ENCODE data around the gene JKAMP. TPM values are rescaled to one million over a fixed set of nuclear protein-coding genes. Genes with fewer than 3 reads are reported as not detected.
A peak's percentile ranks its signal among the peaks of the same experiment; 100 is the strongest.

JKAMP gene
- total RNA-seq, 1 donor from 2014 or later, result 86.1 TPM

DNA sequence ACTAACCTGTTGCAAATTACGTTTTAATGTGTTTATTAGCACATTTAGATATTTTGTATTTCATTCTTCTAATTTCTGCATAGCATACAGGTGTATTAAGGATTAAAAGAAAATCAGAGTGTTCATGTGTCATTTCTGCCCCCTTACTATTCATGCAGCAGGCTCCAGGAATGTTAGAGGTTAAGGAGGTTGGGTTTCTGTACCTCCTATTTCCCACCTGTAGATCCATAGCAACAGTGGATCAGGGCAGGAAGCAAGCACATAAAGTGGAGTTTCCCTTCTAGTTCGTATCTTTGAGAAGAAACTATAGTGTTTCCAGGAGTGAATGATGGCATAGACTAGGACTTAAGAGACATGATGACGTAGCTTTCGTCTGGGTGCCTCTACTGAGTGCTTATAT lies 18.9 kb downstream of the JKAMP start:
- DNase-seq, result no peak
- no peaks in the 10 kb centered on the region for H3K4me1 Mint-ChIP-seq (ENCODE audit: low read depth, unreplicated experiment)
- H3K27me3 Mint-ChIP-seq (ENCODE audit: unreplicated experiment), result no peaks in the 10 kb centered on the region
- H3K27ac Mint-ChIP-seq (ENCODE audit: unreplicated experiment), result no peak overlapping the region
- no peaks in the 10 kb centered on the region for H3K36me3 Mint-ChIP-seq (ENCODE audit: unreplicated experiment)
- no peak overlapping the region for H3K4me3 Mint-ChIP-seq (ENCODE audit: unreplicated experiment)
- no peaks in the 10 kb centered on the region for H3K9me3 Mint-ChIP-seq (ENCODE audit: unreplicated experiment)
- TF ChIP-seq, protein P1, sequence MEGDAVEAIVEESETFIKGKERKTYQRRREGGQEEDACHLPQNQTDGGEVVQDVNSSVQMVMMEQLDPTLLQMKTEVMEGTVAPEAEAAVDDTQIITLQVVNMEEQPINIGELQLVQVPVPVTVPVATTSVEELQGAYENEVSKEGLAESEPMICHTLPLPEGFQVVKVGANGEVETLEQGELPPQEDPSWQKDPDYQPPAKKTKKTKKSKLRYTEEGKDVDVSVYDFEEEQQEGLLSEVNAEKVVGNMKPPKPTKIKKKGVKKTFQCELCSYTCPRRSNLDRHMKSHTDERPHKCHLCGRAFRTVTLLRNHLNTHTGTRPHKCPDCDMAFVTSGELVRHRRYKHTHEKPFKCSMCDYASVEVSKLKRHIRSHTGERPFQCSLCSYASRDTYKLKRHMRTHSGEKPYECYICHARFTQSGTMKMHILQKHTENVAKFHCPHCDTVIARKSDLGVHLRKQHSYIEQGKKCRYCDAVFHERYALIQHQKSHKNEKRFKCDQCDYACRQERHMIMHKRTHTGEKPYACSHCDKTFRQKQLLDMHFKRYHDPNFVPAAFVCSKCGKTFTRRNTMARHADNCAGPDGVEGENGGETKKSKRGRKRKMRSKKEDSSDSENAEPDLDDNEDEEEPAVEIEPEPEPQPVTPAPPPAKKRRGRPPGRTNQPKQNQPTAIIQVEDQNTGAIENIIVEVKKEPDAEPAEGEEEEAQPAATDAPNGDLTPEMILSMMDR (IDR thresholded peaks at IDR 0.05; ENCODE audit: partially characterized antibody, unreplicated experiment), result no peak

DNA sequence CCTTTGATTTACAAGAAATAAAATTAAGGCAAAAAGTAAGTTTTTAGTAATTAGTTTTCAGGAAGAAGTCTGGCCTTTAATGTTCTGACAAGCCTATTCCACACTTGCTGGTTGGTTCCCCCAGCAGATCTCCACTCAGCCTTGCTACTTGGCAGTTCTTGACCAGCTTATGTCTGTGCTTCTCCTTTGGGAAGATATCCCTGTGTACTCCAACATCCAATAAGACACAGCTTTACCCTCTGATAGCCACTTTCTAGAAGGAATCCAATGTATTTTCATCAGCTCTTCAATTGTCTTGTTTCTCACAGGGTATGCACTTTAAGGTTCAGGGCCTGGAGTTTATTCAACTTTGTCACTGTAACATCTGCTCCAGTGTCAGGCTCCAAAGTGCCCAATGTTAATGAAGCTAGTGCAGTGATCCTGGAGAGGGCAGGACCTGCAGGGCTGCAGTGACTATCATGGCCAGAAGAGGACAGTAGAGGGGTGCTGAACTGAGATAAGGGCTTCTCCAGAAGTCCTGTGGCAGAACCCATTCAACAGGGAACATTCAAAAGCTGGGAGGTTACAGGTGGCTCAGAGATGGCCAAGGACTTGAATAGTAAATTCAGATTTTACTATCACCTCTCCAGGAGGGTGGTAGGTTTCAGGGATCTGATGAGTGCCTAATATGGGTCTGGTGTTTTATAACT lies 22.9 kb downstream of the JKAMP start:
- H3K4me1 Mint-ChIP-seq (ENCODE audit: low read depth, unreplicated experiment), result no peaks in the 10 kb centered on the region
- no peaks in the 10 kb centered on the region for H3K9me3 Mint-ChIP-seq (ENCODE audit: unreplicated experiment)
- TF ChIP-seq, protein P1 (IDR thresholded peaks at IDR 0.05; ENCODE audit: partially characterized antibody, unreplicated experiment), result peak; percentile 84
- H3K27me3 Mint-ChIP-seq (ENCODE audit: unreplicated experiment), result no peaks in the 10 kb centered on the region
- no peaks in the 10 kb centered on the region for H3K36me3 Mint-ChIP-seq (ENCODE audit: unreplicated experiment)
- H3K4me3 Mint-ChIP-seq (ENCODE audit: unreplicated experiment), result no peak overlapping the region
- DNase-seq, result peak; percentile 87
- no peak overlapping the region for H3K27ac Mint-ChIP-seq (ENCODE audit: unreplicated experiment)

DNA sequence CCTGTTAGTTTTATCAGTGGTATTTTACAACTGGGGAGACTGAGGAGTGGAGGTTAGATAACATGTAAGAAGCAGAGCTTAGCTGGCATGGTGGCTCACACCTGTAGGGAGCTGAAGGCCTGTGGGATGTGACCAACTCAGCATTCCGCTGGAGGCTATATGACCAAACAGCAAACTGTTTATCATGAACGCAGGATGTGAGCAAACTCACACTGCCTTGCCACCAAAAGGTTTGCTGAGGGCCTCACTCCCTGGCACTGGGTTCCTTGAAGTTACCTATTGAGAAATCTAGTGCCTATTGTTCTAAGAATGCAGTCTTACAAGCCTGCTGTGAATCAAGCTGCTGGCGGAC lies 23.4 kb downstream of the JKAMP start:
- H3K27me3 Mint-ChIP-seq (ENCODE audit: unreplicated experiment), result no peaks in the 10 kb centered on the region
- H3K27ac Mint-ChIP-seq (ENCODE audit: unreplicated experiment), result no peak overlapping the region
- H3K36me3 Mint-ChIP-seq (ENCODE audit: unreplicated experiment), result peaks cover under 1% of the 10 kb centered on the region
- DNase-seq, result no peak
- H3K4me1 Mint-ChIP-seq (ENCODE audit: low read depth, unreplicated experiment), result no peaks in the 10 kb centered on the region
- TF ChIP-seq, protein P1 (IDR thresholded peaks at IDR 0.05; ENCODE audit: partially characterized antibody, unreplicated experiment), result no peak
- no peaks in the 10 kb centered on the region for H3K9me3 Mint-ChIP-seq (ENCODE audit: unreplicated experiment)
- H3K4me3 Mint-ChIP-seq (ENCODE audit: unreplicated experiment), result no peak overlapping the region

DNA sequence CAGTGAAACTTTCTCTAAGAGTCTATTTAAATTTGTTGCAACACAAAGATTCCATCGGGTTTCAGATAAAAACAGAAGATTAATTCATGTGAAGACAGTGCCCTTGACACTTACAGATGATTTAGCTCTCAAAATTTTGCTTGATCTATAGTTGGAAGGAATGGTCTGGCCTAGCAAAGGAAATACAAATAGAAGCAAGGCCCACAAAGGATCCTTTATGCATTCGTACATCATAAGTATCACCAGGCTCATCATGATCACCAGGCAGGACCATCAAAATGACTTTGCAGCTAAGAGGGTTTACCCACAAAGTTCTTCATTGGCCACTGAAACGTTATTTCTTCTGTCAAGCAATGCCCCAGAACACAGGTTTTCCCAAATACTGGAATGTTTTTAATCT lies 24.8 kb downstream of the JKAMP start:
- Mint-ChIP-seq H3K9me3 (ENCODE audit: unreplicated experiment) (peaks cover 3% of the 10 kb centered on the region), H3K27ac (ENCODE audit: unreplicated experiment) (no peak overlapping the region), H3K4me3 (ENCODE audit: unreplicated experiment) (no peak overlapping the region), H3K27me3 (ENCODE audit: unreplicated experiment) (no peaks in the 10 kb centered on the region), H3K36me3 (ENCODE audit: unreplicated experiment) (peaks cover 5% of the 10 kb centered on the region), H3K4me1 (ENCODE audit: low read depth, unreplicated experiment) (no peaks in the 10 kb centered on the region)
- no peak for DNase-seq
- TF ChIP-seq, protein P1 (IDR thresholded peaks at IDR 0.05; ENCODE audit: partially characterized antibody, unreplicated experiment), result no peak

DNA sequence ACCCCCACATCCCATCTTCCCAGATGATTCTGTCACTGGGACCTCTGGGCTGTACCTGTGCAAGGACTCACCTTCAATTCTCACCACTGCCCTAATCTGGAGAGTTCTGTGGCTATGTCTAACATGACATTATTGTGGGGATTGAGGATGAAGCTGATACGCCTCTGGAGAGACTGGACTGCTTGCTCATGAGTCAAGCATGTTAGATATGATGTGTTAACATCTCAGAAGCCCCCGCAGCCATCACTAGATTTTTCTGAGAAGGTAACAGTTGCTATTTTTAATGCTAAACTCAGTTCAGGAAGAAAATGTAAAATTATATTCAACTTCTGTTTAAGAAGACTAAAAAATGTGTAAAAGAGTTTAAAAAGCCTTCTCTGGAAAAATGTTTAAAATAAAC lies 25.7 kb downstream of the JKAMP start:
- H3K4me3 Mint-ChIP-seq (ENCODE audit: unreplicated experiment), result no peak overlapping the region
- no peaks in the 10 kb centered on the region for H3K27me3 Mint-ChIP-seq (ENCODE audit: unreplicated experiment)
- H3K27ac Mint-ChIP-seq (ENCODE audit: unreplicated experiment), result no peak overlapping the region
- H3K9me3 Mint-ChIP-seq (ENCODE audit: unreplicated experiment), result peaks cover 3% of the 10 kb centered on the region
- peaks cover 12% of the 10 kb centered on the region for H3K36me3 Mint-ChIP-seq (ENCODE audit: unreplicated experiment)
- no peak for DNase-seq
- no peaks in the 10 kb centered on the region for H3K4me1 Mint-ChIP-seq (ENCODE audit: low read depth, unreplicated experiment)
- TF ChIP-seq, protein P1 (IDR thresholded peaks at IDR 0.05; ENCODE audit: partially characterized antibody, unreplicated experiment), result no peak
